RWPE2 (cell line): ENCODE results near the gene POMT1.

Source experiments
- ATAC-seq: fragments of 200-7000 bp; cut with Tn5 transposase; 3 replicates; pipeline ENCODE4 v1.9.1; 2021; ENCODE audit warnings: low read depth
- DNase-seq: peaks from one replicate; pipeline ENCODE4 v3.0.0-alpha.2; 2020; ENCODE audit warnings: low spot score
- H3K27ac ChIP-seq: fragments of 450-650 bp; 2 replicates; pipeline ENCODE4 v1.5.1; 2017; ENCODE audit warnings: mild to moderate bottlenecking; ENCODE audit not compliant: poor library complexity, severe bottlenecking
- H3K27me3 ChIP-seq: fragments of 250-450 bp; sonication (Bioruptor Pico); 2 replicates; pipeline ENCODE4 v1.5.1; 2021; ENCODE audit warnings: mild to moderate bottlenecking, moderate library complexity; ENCODE audit not compliant: insufficient read depth, poor library complexity, severe bottlenecking
- H3K36me3 ChIP-seq: fragments of 250-450 bp; sonication (Bioruptor Pico); 2 replicates; pipeline ENCODE4 v1.5.1; 2020; ENCODE audit warnings: low read depth, mild to moderate bottlenecking, moderate library complexity
- H3K4me1 ChIP-seq: fragments of 250-450 bp; sonication (Bioruptor Pico); 2 replicates; pipeline ENCODE4 v1.5.1; 2021; ENCODE audit warnings: mild to moderate bottlenecking, moderate library complexity; ENCODE audit not compliant: insufficient read depth, poor library complexity, severe bottlenecking
- H3K4me3 ChIP-seq: fragments of 250-450 bp; sonication (Bioruptor Pico); 2 replicates; pipeline ENCODE4 v1.5.1; 2021; ENCODE audit warnings: mild to moderate bottlenecking, moderate library complexity; ENCODE audit not compliant: severe bottlenecking
- H3K9me3 ChIP-seq: fragments of 250-450 bp; sonication (Bioruptor Pico); 2 replicates; pipeline ENCODE4 v1.5.1; 2021; ENCODE audit warnings: mild to moderate bottlenecking, moderate library complexity; ENCODE audit not compliant: severe bottlenecking
- TF ChIP-seq, protein P1 (sequence below): fragments of 450-650 bp; IDR thresholded peaks from one replicate; pipeline ENCODE4 v1.5.1; 2017; ENCODE audit warnings: mild to moderate bottlenecking, moderate library complexity; ENCODE audit not compliant: poor library complexity, severe bottlenecking

Gene POMT1

DNA sequence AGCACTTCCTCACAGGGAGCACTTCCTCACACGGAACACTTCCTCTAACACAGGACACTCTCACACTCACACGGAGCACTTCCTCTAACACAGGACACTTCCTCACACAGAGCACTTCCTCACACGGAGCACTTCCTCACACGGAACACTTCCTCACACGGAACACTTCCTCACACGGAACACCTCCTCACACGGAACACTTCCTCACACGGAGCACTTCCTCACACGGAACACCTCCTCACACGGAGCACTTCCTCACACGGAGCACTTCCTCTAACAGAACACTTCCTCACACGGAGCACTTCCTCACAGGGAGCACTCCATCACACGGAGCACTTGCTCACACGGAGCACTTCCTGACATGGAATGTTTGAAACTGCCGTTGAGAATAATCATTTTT lies 13.4 kb downstream of the POMT1 start:
- ATAC-seq = no peak
- H3K4me3 ChIP-seq = no peak overlapping the region
- H3K27me3 ChIP-seq = no peaks in the 10 kb centered on the region
- H3K36me3 ChIP-seq = peaks cover 64% of the 10 kb centered on the region
- H3K4me1 ChIP-seq = no peaks in the 10 kb centered on the region
- TF ChIP-seq, protein P1, sequence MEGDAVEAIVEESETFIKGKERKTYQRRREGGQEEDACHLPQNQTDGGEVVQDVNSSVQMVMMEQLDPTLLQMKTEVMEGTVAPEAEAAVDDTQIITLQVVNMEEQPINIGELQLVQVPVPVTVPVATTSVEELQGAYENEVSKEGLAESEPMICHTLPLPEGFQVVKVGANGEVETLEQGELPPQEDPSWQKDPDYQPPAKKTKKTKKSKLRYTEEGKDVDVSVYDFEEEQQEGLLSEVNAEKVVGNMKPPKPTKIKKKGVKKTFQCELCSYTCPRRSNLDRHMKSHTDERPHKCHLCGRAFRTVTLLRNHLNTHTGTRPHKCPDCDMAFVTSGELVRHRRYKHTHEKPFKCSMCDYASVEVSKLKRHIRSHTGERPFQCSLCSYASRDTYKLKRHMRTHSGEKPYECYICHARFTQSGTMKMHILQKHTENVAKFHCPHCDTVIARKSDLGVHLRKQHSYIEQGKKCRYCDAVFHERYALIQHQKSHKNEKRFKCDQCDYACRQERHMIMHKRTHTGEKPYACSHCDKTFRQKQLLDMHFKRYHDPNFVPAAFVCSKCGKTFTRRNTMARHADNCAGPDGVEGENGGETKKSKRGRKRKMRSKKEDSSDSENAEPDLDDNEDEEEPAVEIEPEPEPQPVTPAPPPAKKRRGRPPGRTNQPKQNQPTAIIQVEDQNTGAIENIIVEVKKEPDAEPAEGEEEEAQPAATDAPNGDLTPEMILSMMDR = no peak
- DNase-seq = no peak
- H3K9me3 ChIP-seq = no peaks in the 10 kb centered on the region
- H3K27ac ChIP-seq = no peak overlapping the region

GRCh38 chr9:131516930-131517329 lies 14.2 kb downstream of the POMT1 start:
- Histone ChIP-seq H3K27me3 (no peaks in the 10 kb centered on the region), H3K36me3 (peaks cover 66% of the 10 kb centered on the region), H3K4me3 (no peak overlapping the region), H3K4me1 (no peaks in the 10 kb centered on the region), H3K9me3 (no peaks in the 10 kb centered on the region), H3K27ac (no peak overlapping the region)
- ATAC-seq = no peak
- no peak for DNase-seq
- TF ChIP-seq, protein P1 = no peak

DNA sequence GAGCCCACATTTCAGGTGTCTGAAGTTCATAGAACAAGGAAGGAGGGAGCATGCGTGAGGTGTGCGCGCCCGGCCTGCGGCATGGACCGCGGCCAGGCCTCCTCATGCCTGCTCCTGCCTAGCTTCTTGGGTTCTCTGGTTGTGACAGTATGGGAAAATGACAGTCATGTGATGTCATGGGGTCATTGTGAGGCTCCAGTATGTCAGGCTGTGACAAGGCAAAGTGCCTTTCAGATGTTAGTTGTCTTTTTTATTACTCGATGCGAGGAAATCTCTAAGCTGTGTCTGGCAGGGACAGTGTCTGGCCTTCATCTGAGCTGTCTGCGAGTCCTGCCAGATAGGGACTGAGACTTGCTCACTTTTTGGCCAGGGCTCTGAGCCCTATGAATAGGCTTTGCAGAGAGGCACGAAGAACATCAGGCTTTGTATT lies 15.1 kb downstream of the POMT1 start:
- Histone ChIP-seq H3K4me3 (no peak overlapping the region), H3K27ac (no peak overlapping the region), H3K27me3 (no peaks in the 10 kb centered on the region), H3K36me3 (peaks cover 59% of the 10 kb centered on the region), H3K9me3 (no peaks in the 10 kb centered on the region), H3K4me1 (no peaks in the 10 kb centered on the region)
- ATAC-seq (no peak), DNase-seq (no peak)
- TF ChIP-seq, protein P1 = no peak

DNA sequence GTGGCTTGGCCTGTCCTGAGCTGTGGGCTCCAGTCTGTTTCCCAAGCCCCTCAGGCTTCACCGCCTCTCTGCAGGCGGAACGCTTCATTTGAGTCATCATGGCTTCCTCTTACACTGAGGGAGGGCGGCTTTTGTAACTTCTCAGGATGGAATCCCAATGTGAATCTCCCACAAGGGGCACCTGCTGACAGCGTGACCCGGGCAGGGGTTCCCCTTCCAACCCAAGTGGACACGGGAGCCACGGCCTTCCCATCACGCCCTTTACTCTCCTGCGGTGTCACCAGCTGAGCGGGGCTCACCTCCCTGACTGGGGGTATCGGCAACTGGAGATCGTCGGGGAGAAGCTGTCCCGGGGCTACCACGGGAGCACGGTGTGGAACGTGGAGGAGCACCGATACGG lies 15.8 kb downstream of the POMT1 start:
- no peak for ATAC-seq

GRCh38 chr9:131520503-131520902 lies 17.8 kb downstream of the POMT1 start:
- TF ChIP-seq, protein P1 = no peak
- ATAC-seq = no peak
- Histone ChIP-seq H3K27me3 (no peaks in the 10 kb centered on the region), H3K9me3 (no peaks in the 10 kb centered on the region), H3K27ac (no peak overlapping the region), H3K4me3 (no peak overlapping the region), H3K36me3 (peaks cover 63% of the 10 kb centered on the region), H3K4me1 (no peaks in the 10 kb centered on the region)
- no peak for DNase-seq

More for the DNA sequence above, 15.8 kb downstream of the POMT1 start:
- Histone ChIP-seq H3K4me1 (no peaks in the 10 kb centered on the region), H3K4me3 (no peak overlapping the region), H3K27ac (no peak overlapping the region), H3K9me3 (no peaks in the 10 kb centered on the region), H3K27me3 (no peaks in the 10 kb centered on the region), H3K36me3 (peaks cover 58% of the 10 kb centered on the region)
- TF ChIP-seq, protein P1 = no peak
- DNase-seq = no peak
